Measurements from ENCODE around the gene C19orf47. TPM values are rescaled to one million over a fixed set of nuclear protein-coding genes. Genes with fewer than 3 reads are reported as not detected.

Gene C19orf47
- total RNA-seq, 1 experiment from 2014 or later, result 18.0 TPM

DNA sequence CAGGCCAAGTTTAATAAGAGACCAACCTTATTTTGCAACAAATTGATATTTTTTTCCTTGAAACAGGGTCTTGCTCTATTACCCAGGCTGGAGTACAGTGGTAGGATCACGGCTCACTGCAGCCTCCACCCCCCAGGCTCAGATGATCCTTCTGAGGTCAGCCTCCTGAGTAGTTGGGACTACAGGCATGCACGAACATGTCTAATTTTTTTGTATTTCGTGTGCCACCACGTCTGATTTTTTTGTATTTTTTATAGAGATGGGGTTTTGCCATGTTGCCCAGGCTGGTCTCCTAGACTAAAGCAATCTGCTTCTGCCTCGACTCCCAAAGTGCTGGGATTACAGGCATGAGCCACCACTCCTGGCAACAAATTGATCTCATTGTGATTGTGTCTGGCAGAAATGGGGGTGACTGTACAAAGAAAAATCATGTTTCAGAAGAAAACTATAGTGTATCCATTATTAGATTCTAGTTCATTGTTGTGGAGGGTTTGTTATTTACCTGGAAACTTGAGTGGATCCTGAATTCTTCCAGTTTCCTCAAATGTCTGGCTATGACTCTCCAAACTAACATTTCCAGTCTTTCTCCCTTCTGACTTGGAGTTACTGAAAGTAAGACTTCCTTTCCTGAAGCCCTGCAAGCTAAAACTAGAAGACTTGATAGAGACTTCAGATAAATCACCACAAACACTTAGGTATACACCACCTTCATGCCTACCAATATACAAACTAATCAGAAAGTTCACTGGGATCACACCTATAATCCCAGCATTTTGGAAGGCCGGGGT lies 45.8 kb downstream of the C19orf47 start:
- no peak for TF ChIP-seq EZH2phosphoT487 (IDR thresholded peaks at IDR 0.05; ENCODE audit: borderline replicate concordance)
- TF ChIP-seq EGR1 (IDR thresholded peaks at IDR 0.05; ENCODE audit: low read depth), result no peak
- no peak for TF ChIP-seq ELF1 (IDR thresholded peaks at IDR 0.05; ENCODE audit: borderline replicate concordance, low read depth)
- no peak for TF ChIP-seq SIN3A (IDR thresholded peaks at IDR 0.05; ENCODE audit: low read depth)
- TF ChIP-seq POLR2AphosphoS5 (IDR thresholded peaks at IDR 0.05; ENCODE audit: low read depth, low read length), result no peak
- TF ChIP-seq YY1 (IDR thresholded peaks at IDR 0.05; ENCODE audit: extremely low read depth, insufficient replicate concordance, low read depth, low read length), result no peak
- TF ChIP-seq SRF (IDR thresholded peaks at IDR 0.05; ENCODE audit: low read depth), result no peak
- TF ChIP-seq, protein P1, sequence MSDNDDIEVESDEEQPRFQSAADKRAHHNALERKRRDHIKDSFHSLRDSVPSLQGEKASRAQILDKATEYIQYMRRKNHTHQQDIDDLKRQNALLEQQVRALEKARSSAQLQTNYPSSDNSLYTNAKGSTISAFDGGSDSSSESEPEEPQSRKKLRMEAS (IDR thresholded peaks at IDR 0.05), result no peak
- TF ChIP-seq POLR2A (IDR thresholded peaks at IDR 0.05; ENCODE audit: borderline replicate concordance, extremely low read depth, insufficient read depth, insufficient read length), result no peak
- TF ChIP-seq ZFX (IDR thresholded peaks at IDR 0.05), result no peak
- TF ChIP-seq EZH2 (IDR thresholded peaks at IDR 0.05), result no peak

More for the DNA sequence above, 45.8 kb downstream of the C19orf47 start:
- ChIA-PET RAD21 (ENCODE audit: low non-redundant PET in 1 of 2, low total read pairs in 2 of 2, uncharacterized antibody in 2 of 2, unreplicated experiment in 2 of 2) (no interaction called here), POLR2A (no interaction called here), CTCF (no interaction called here)
- H3K4me1 ChIP-seq (ENCODE audit: control insufficient read depth in 1 of 2, insufficient read depth in 2 of 2, low read length in 2 of 2), result no peaks in the 10 kb centered on the region
- intact Hi-C loops (cut with micrococcal nuclease), result loop anchor here (10.0 kb wide), 1 partner anchor 222 kb away; no protein-coding TSS in a partner anchor
- H3K9me2 ChIP-seq (ENCODE audit: insufficient read depth), result no peaks in the 10 kb centered on the region
- H3K79me2 ChIP-seq (ENCODE audit: insufficient read depth, low read length), result no peaks in the 10 kb centered on the region
- DNase-seq (ENCODE audit: low read depth, low spot score) (no peak), ATAC-seq (no peak)
- BruUV-seq (replicated peaks), result no TSS peak
- no peaks in the 10 kb centered on the region for H3K9me3 ChIP-seq (ENCODE audit: control insufficient read depth in 1 of 2, insufficient read depth in 1 of 2, low read depth in 1 of 2, low read length in 2 of 2)
- no peak overlapping the region for H3K4me3 ChIP-seq (replicated peaks in 1 of 2; ENCODE audit: low read depth in 1 of 2, low read length in 2 of 2)
- H4K20me1 ChIP-seq (ENCODE audit: insufficient read depth), result no peaks in the 10 kb centered on the region
- no peaks in the 10 kb centered on the region; a peak in 1 of 4 replicates for H3K36me3 ChIP-seq (ENCODE audit: control insufficient read depth in 1 of 2, insufficient read depth in 2 of 2, low read length in 2 of 2)
- H3K27ac ChIP-seq (ENCODE audit: low read depth, low read length), result no peak overlapping the region
- H3K27me3 ChIP-seq (ENCODE audit: insufficient read depth, low read length), result no peaks in the 10 kb centered on the region
- H3K4me2 ChIP-seq (ENCODE audit: low read length), result no peak overlapping the region
- H2AFZ ChIP-seq (ENCODE audit: low read depth, low read length, poor library complexity, severe bottlenecking), result no peak overlapping the region
- no peak overlapping the region for H3K9ac ChIP-seq (ENCODE audit: low read length)
